ENCODE data around the gene TMEM178B. TPM values are rescaled to one million over a fixed set of nuclear protein-coding genes. Genes with fewer than 3 reads are reported as not detected.

The TMEM178B gene
- polyA plus RNA-seq, 1 of the 3 experiments (the other 2 are of a cell fraction), result 0.20 TPM

GRCh38 chr7:141144921-141145629 lies 71.2 kb downstream of the TMEM178B start:
- H3K4me1 ChIP-seq (ENCODE audit: control insufficient read depth in 1 of 2, insufficient read depth in 2 of 2, low read depth in 1 of 2, low read length in 1 of 2), result peaks cover 0 to 29% of the 10 kb centered on the region in 2 experiments; a peak in 1 of 4 replicates
- DNase-seq, result peak; percentile 40
- ChIA-PET POLR2A (interaction anchor here (0.8 to 2.0 kb wide), 5 partner anchors 13 to 130 kb away, joined by 3 to 7 read pairs (median 4); partner anchors contain the start of genes MRPS33 and TMEM178B), CTCF (interaction anchor here (0.8 to 3.1 kb wide), 11 partner anchors 9 to 387 kb away, joined by 3 to 10 read pairs (median 4); partner anchors contain the start of gene MRPS33)
- H3F3A ChIP-seq (replicated peaks; ENCODE audit: insufficient read depth), result no peaks in the 10 kb centered on the region
- H3K27ac ChIP-seq (ENCODE audit: low read depth in 2 of 2, low read length in 1 of 2), result peak overlapping the region in 1 of 2 experiments; percentile 89; a peak in 2 of 4 replicates
- H4K20me1 ChIP-seq (ENCODE audit: insufficient read depth), result no peaks in the 10 kb centered on the region
- TF ChIP-seq CHD2 (IDR thresholded peaks at IDR 0.05; ENCODE audit: low read length, partially characterized antibody), result no peak
- no peak for TF ChIP-seq ZBTB33 (IDR thresholded peaks at IDR 0.05; ENCODE audit: borderline replicate concordance, low read depth)
- no peak for TF ChIP-seq JUND (IDR thresholded peaks at IDR 0.05)
- no peak for TF ChIP-seq YY1 (IDR thresholded peaks at IDR 0.05; ENCODE audit: low read depth)
- no peak for TF ChIP-seq RXRA (IDR thresholded peaks at IDR 0.05; ENCODE audit: borderline replicate concordance, low read depth)
- TF ChIP-seq REST (IDR thresholded peaks at IDR 0.05; ENCODE audit: low read depth, low read length), result no peak
- TF ChIP-seq TAF1 (IDR thresholded peaks at IDR 0.05; ENCODE audit: borderline replicate concordance, low read depth, low read length), result no peak
- TF ChIP-seq TCF12 (IDR thresholded peaks at IDR 0.05), result no peak
- no peak for TF ChIP-seq NFIC (IDR thresholded peaks at IDR 0.05; ENCODE audit: borderline replicate concordance)
- TF ChIP-seq EZH2phosphoT487 (IDR thresholded peaks at IDR 0.05; ENCODE audit: borderline replicate concordance, low read depth), result no peak
- no peak for TF ChIP-seq MAX (IDR thresholded peaks at IDR 0.05; ENCODE audit: low read depth)
- no peak for TF ChIP-seq FOSL2 (IDR thresholded peaks at IDR 0.05; ENCODE audit: borderline replicate concordance, low read depth)
- no peak for TF ChIP-seq SMC3 (IDR thresholded peaks at IDR 0.05; ENCODE audit: low read depth, low read length)
- no peak for TF ChIP-seq USF2 (IDR thresholded peaks at IDR 0.05; ENCODE audit: borderline replicate concordance, low read depth, low read length)
- TF ChIP-seq TEAD4 (IDR thresholded peaks at IDR 0.05; ENCODE audit: borderline replicate concordance, insufficient read depth), result no peak
- no peaks in the 10 kb centered on the region for H3K9me2 ChIP-seq
- H3K36me3 ChIP-seq (replicated peaks in 1 of 2; ENCODE audit: control insufficient read depth in 1 of 2, insufficient read depth in 2 of 2, low read length in 1 of 2), result no peaks in the 10 kb centered on the region
- no peak overlapping the region for H3K9ac ChIP-seq
- H3K4me3 ChIP-seq (ENCODE audit: low read depth in 2 of 2, low read length in 1 of 2), result no peak overlapping the region
- 13% methylated on average over 4 of the region's 4 CpGs for WGBS (ENCODE audit: low lambda C conversion rate)
- no peak overlapping the region for H2AFZ ChIP-seq (ENCODE audit: low read depth)
- H3K4me2 ChIP-seq, result no peak overlapping the region
- no peaks in the 10 kb centered on the region for H3K79me2 ChIP-seq (ENCODE audit: insufficient read depth)
- H3K27me3 ChIP-seq (ENCODE audit: insufficient read depth), result no peaks in the 10 kb centered on the region
- H3K9me3 ChIP-seq, result 0 out of 2 replicates have a peak, but pooled peaks cover 3% of the 10 kb centered on the region

Measured in SK-N-SH (cell line).